HEK293T (cell line): ENCODE results near the gene PCDHGB6.

Experiments
- FOXA1 ChIP-seq: fragments of 450-650 bp; IDR thresholded peaks from 2 replicates; pipeline ENCODE4 v1.6.1; 2016; ENCODE audit warnings: mild to moderate bottlenecking
- ZNF384 ChIP-seq: fragments of 450-650 bp; IDR thresholded peaks from 2 replicates; pipeline ENCODE4 v1.6.1; 2016

DNA sequence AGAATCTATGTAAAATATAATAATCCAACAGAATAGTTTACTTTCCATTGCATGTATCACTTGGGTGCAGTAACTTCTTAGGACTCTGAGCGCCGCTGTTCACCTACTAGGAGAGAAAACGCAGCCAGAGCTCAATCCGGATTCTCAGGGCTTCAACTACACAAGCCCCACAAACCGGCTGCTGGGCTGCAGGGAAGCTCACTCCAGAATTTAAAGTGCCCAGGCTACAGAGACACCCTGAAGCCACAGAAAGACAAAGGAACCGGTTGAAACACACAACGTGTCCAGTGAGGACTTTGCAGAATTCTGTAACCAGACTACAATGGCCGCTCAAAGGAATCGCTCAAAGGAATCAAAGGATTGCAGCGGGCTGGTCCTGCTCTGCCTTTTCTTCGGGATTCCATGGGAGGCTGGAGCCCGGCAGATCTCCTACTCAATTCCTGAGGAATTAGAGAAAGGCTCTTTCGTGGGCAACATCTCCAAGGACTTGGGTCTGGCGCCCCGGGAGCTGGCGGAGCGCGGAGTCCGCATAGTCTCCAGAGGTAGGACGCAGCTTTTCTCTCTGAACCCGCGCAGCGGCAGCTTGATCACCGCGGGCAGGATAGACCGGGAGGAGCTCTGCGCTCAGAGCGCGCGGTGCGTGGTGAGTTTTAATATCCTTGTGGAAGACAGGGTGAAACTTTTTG is 5.2 kb downstream of the PCDHGB6 start, which contains the start of gene PCDHGA10:
- TF ChIP-seq ZNF384 (no peak), FOXA1 (no peak)
